Measurements from ENCODE around the gene SEMA4A. TPM values are rescaled to one million over a fixed set of nuclear protein-coding genes. Genes with fewer than 3 reads are reported as not detected.
"Not testable (repeated sequence)": the region's sequence is repeated elsewhere in the genome, so short reads cannot be mapped to it uniquely, and the experiment has no call there.

The SEMA4A gene
- total RNA-seq, 1 donor from 2014 or later: 0.88 TPM

- peak; percentile 88 for DNase-seq (ENCODE audit: low spot score)
- peak; percentile 59 for ATAC-seq
These were observed 35.1 kb upstream of the SEMA4A start for GRCh38 chr1:156118177-156118868.

- ATAC-seq: no peak
- DNase-seq (ENCODE audit: low spot score): no peak
These were observed 33.7 kb upstream of the SEMA4A start for GRCh38 chr1:156119503-156120209.

- no peak for ATAC-seq
These were observed 33.1 kb upstream of the SEMA4A start for GRCh38 chr1:156120318-156120717.

GRCh38 chr1:156121005-156121404 lies 32.4 kb upstream of the SEMA4A start:
- not testable (repeated sequence) for DNase-seq (ENCODE audit: low spot score); ATAC-seq

More at GRCh38 chr1:156120318-156120717, 33.1 kb upstream of the SEMA4A start:
- DNase-seq (ENCODE audit: low spot score): no peak

GRCh38 chr1:156121457-156121856 lies 31.9 kb upstream of the SEMA4A start:
- DNase-seq (ENCODE audit: low spot score) (no peak), ATAC-seq (no peak)

- DNase-seq (ENCODE audit: low spot score): no peak
These were observed 31.3 kb upstream of the SEMA4A start for GRCh38 chr1:156122086-156122485.

GRCh38 chr1:156122519-156123355 lies 30.6 kb upstream of the SEMA4A start:
- DNase-seq (ENCODE audit: low spot score): peak; percentile 83
- peak; percentile 51 for ATAC-seq

More at GRCh38 chr1:156122086-156122485, 31.3 kb upstream of the SEMA4A start:
- no peak for ATAC-seq

GRCh38 chr1:156123356-156124196 lies 29.8 kb upstream of the SEMA4A start:
- peak; percentile 72 for ATAC-seq
- peak; percentile 89 for DNase-seq (ENCODE audit: low spot score)

GRCh38 chr1:156124557-156125483 lies 28.6 kb upstream of the SEMA4A start:
- ATAC-seq (no peak), DNase-seq (ENCODE audit: low spot score) (no peak)

GRCh38 chr1:156125544-156125943 lies 27.8 kb upstream of the SEMA4A start:
- ATAC-seq; DNase-seq (ENCODE audit: low spot score): not testable (repeated sequence)

GRCh38 chr1:156126043-156126629 lies 27.2 kb upstream of the SEMA4A start:
- ATAC-seq (peak; percentile 3), DNase-seq (ENCODE audit: low spot score) (no peak)

GRCh38 chr1:156126630-156127534 lies 26.5 kb upstream of the SEMA4A start:
- no peak for DNase-seq (ENCODE audit: low spot score)

GRCh38 chr1:156128308-156128653 lies 25.1 kb upstream of the SEMA4A start:
- DNase-seq (ENCODE audit: low spot score): no peak
- no peak for ATAC-seq

More at GRCh38 chr1:156126630-156127534, 26.5 kb upstream of the SEMA4A start:
- ATAC-seq: no peak

- ATAC-seq: peak; percentile 4
- no peak for DNase-seq (ENCODE audit: low spot score)
These were observed 24.5 kb upstream of the SEMA4A start for GRCh38 chr1:156128654-156129597.

GRCh38 chr1:156129687-156130577 lies 23.5 kb upstream of the SEMA4A start:
- ATAC-seq: peak; percentile 85

GRCh38 chr1:156130578-156130942 lies 22.8 kb upstream of the SEMA4A start:
- no peak for DNase-seq (ENCODE audit: low spot score)

More at GRCh38 chr1:156129687-156130577, 23.5 kb upstream of the SEMA4A start:
- peak; percentile 71 for DNase-seq (ENCODE audit: low spot score)

More at GRCh38 chr1:156130578-156130942, 22.8 kb upstream of the SEMA4A start:
- peak; percentile 7 for ATAC-seq

Data from left lobe of liver (tissue), 2 donors.